Stimulated activated CD4-positive, alpha-beta T cell treated with anti-CD3 and anti-CD28 coated beads, Interleukin-12 subunit alpha, Interleukin-12 subunit beta, amount 100 ng/mL, for 48 hours (primary cell): Measurements from ENCODE around the gene JMJD7.

Source experiments
- DNase-seq, 3 donors: peaks; one replicate each; pipeline ENCODE4 v3.0.0-alpha.2; 2020; ENCODE audit warnings: low read depth in 2 of 3, low spot score in 1 of 3

Gene JMJD7

DNA sequence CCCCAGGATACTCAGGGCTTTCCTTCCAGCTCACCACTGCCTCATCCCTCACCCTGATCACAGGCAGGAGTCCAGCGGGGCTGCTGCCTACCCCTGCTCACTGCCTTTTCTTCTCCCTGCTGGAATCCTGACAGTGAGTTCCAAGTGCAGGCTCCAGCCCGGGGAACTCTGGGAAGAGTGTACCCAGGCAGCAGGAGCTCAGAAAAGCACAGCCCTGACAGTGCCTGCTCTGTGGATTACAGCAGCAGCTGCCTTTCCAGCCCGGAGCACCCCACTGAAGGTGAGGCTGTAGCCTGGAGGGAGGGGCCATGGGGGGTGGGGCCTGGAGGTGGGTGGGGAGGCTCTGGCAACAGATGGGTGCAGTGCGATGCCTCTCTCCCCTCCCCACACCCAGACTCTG is 6.1 kb upstream of the JMJD7 start:
- DNase-seq = no peak

DNA sequence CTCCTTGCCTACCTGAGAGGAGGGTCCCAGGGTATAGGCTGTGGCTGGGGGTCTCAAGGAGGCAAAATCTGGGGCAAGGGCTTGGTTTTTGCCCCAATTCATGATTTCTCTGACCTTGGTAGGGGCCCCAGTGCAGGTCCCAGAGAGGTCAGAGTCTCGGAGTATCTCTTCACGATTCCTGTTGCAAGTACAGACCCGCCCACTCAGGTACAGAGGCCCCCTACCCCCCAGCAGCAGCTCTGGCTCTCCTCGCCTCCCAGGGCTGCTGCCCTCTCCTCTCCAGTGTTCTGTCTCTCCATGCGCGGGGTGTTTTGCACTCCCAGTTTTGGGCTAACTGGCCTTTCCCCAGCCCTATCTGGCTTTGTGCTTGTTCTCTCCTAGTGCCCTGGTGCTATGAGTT is 5.4 kb upstream of the JMJD7 start:
- DNase-seq = no peak

DNA sequence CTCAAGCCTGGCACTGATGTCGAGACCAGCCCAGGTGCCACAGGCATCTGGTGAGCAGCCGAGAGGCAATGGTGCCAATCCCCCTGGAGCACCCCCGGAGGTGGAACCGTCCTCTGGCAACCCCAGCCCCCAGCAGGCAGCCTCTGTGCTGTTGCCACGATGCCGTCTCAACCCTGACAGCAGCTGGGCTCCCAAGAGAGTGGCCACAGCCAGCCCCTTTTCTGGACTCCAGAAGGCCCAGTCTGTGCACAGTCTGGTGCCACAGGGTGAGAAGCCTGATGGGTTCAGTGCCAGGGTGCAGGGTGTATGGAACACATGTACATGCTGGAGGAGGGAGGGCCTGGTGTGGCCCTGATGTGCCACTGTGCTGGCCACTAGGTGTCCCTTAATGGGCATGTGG is 4.9 kb upstream of the JMJD7 start:
- DNase-seq = no peak

- DNase-seq = no peak
These were observed 4.4 kb upstream of the JMJD7 start for GRCh38 chr15:41823502-41823901.

GRCh38 chr15:41824062-41824745 is 3.7 kb upstream of the JMJD7 start:
- DNase-seq = no peak

- no peak for DNase-seq
These were observed 2.7 kb upstream of the JMJD7 start for GRCh38 chr15:41825145-41825544.

- DNase-seq = no peak
These were observed 2.0 kb upstream of the JMJD7 start for GRCh38 chr15:41825572-41826535.

DNA sequence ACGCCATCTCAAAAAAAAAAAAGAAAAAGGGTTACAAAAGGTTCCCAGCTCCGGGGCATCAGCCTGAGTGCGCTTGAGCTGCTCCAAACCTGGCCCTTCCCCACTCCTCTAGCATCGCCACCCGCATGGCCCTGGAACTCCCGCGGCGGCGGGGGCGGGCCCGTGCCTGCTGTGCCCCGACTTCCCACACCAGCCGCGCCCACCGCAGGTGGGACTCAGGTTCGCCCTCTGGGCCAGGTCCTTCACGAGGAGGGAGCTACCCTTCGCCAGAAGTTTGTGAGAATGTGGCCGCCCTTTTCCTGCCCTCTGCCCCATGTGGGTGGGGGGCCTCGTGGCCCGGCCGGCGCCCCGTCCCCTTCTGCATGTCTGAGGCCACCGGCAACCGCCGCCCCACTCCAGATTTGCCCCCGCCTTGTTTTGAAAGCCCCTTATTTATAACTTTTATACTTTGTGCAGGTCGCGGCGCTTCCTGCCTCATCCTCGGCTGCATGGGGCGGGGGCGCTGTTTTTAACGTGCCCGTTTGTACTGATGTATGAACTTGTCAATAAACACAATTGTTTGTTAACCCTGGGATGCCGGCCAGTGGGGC is 507 bp upstream of the JMJD7 start:
- DNase-seq = peak in 1 of 3 donors; percentile 10

- no peak for DNase-seq
These were observed 882 bp downstream of the JMJD7 start for GRCh38 chr15:41828807-41829141.

- no peak for DNase-seq
These were observed 2.2 kb downstream of the JMJD7 start for GRCh38 chr15:41829959-41830646.

GRCh38 chr15:41831291-41831690 is 3.4 kb downstream of the JMJD7 start:
- peak; percentile 13 to 37 (median 22) for DNase-seq

DNA sequence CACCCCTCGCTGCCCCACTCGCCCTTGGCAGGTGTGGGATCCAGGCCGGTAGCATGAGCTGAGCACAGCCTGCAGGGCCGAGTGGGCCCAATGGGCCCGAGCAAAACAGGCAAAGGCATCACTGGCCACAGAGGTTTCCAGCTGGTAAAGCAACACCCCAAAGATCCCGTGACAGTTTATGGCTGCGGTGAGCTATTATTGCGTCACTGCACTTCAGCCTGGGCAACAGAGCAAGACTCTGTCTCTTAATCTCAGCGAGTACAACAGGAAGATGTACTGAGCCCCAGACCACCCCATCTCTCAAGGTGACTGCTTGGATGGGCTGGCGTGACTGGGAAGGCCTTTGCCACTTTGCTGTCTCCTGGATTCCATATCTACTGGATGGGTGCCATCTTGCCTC is 4.3 kb downstream of the JMJD7 start:
- no peak for DNase-seq

- DNase-seq = no peak
These were observed 5.0 kb downstream of the JMJD7 start for GRCh38 chr15:41832875-41833274.

DNA sequence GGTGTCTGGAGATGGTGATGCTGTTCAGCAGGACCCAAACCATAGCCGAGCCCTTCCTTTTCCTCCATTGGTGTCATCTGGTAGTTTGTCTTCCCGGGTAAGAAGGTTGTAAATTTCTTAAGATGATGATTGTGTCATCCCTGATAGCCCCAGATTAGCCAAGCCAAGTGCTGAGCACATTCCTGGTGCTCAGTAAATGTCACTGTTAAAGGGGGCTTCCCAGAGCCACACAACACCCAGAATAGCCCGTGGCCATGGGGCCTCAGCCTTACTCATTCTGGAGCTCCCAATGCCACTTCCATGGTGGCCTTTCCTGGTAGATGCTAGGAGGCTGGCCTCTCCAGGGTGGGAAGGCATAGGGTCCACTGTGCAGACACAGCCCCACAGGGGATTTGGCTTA is 6.2 kb downstream of the JMJD7 start:
- DNase-seq = no peak

DNA sequence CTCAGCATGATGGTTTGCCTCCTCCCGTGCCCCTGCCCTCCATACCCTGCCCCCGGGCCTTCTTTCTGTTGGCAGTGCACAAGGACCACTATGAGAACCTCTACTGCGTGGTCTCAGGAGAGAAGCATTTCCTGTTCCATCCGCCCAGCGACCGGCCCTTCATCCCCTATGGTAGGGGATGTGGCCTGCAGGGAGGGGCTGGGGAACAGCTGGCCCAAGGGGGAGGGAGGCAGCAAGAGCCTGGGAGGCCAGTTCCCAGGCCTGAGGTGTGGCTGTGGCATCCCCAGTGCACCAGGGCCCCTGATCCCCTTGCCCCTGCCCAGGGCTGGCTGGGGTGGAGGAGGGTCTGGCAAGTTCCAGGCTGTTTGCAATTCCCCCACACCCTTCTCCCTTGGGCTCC is 8.2 kb downstream of the JMJD7 start:
- DNase-seq = no peak

DNA sequence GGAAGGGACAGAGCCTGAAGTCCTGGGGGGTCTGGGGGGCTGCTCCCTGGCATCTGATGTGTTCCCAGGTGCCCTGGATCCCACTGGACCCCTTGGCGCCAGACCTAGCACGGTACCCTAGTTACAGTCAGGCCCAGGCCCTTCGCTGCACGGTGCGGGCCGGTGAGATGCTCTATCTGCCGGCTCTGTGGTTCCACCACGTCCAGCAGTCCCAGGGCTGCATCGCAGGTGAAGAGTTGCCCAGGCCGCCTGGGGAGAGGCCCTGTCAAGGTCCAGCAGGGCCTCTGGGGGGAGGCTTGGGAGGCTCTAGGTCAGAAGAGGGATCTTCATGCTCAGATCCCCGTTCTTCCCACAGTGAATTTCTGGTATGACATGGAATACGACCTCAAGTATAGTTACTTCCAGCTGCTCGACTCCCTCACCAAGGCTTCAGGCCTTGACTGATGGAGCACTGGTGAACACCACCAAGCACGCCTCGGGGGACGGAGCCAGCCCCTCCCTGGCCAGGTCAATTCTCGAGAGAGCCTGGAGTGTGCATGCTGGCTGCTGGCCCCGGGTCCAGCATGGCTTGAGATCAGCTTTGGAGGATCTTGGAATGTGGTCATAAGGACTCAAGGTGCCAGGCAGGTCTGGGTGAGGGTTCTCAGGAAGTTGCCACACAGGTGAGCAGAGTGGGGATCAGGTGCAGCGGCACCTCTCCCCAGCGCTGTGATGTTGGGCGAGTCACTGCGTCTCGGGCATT is 9.0 kb downstream of the JMJD7 start:
- DNase-seq = no peak

GRCh38 chr15:41838400-41838897 is 10.6 kb downstream of the JMJD7 start, which contains the start of gene PLA2G4B:
PLA2G4B (plus strand) TSS chr15:41838847; CDS start chr15:41838914, 67 bp downstream.
- no peak for DNase-seq

- no peak for DNase-seq
These were observed 12.0 kb downstream of the JMJD7 start for GRCh38 chr15:41839781-41840491.

- no peak for DNase-seq
These were observed 12.8 kb downstream of the JMJD7 start for GRCh38 chr15:41840673-41841072.

DNA sequence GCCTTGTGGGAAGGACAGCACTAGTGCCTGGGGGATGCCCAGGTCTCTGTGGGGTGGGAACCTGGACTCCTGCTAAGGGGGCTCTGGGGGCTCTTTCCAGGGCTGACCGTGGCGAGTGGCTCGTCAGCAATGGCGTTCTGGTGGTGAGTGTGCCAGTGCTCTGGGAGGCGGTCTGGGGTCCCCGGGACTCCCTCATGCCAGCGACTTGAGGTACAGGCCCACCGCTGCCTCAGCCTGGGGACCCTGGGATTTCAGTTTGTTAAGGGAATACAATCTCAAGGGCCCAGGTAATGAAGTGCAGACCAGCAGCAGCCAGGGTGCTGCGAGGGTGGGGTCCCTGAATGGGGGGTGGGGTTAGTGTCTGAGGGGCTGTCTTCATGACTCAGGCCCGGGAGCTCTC is 13.2 kb downstream of the JMJD7 start:
- DNase-seq = no peak
